Measurements from ENCODE around the gene MLF1. TPM values are rescaled to one million over a fixed set of nuclear protein-coding genes. Genes with fewer than 3 reads are reported as not detected.

The MLF1 gene
- total RNA-seq, 2 donors from 2014 or later = 126 to 199 TPM

DNA sequence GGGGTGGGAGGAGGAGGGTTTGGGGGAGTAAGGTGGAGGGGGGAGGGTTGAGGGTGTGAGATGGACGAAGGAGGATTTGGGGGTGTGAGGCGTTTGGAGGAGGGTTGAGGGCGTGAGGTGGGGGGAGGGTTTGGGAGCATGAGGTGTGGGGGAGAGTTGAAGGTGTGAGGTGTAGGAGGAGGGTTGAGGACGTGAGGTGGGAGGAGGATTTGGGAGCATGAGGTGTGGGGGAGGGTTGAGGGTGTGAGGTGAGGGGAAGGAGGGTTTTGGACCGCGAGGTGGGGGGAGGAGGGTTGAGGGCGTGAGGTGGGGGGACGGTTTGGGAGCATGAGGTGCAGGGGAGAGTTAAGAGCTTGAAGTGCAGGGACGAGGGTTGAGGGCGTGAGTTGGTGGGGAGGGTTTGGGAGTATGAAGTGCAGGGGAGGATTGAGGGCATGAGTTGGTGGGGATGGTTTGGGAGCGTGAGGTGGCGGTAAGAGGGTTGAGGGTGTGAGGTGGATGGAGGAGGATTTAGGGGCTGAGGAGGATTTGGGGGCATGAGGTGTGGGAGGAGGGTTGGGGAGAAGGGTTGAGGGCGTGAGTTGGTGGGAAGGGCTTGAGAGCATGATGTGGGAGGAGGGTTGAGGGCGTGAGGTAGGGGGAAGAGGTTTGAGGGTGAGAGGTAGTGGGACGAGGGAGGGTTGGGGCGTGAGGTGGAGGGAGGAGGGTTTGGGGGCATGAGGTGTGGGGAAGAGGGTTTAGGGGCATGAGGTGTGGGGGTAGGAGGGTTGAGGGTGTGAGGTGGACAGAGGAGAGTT lies 1.2 kb downstream of the MLF1 start:
- intact Hi-C loops (cut with DNase I) = no loop called here
- no peak for ATAC-seq
- DNase-seq = no peak

DNA sequence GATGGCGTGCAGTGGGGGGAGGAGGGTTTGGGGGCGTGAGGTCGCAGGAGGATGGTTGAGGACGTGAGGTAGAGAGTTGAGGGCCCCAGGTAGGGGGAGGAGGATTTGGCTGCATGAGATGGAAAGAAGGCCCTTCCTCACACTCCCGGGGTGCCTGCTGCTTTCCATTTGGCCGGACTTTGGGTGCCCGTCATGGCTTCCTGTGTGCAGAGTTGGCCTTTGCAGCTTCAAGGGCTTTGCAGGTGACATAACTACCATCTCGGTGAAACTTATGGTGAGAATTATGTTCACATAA lies 1.7 kb downstream of the MLF1 start:
- ATAC-seq (no peak), DNase-seq (no peak)
- intact Hi-C loops (cut with DNase I) = no loop called here

DNA sequence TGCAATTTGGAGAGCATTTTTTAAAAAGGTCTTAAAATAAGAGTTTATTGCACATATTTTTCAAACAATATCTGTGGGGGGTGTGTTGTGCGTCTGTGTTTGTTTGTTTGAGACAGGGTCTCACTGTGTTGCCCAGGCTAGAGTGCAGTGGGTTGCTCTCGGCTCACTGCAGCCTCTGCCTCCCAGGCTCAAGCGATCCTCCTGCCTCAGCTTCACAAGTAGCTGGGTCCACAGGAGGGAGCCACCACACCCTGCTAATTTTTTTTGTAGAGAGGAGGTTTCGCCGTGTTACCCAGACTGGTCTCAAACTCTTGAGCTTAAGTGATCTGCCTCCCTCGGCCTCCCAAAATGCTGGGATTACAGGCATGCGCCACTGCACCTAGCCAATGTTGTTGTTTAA lies 2.7 kb downstream of the MLF1 start:
- intact Hi-C loops (cut with DNase I) = no loop called here
- DNase-seq = no peak

DNA sequence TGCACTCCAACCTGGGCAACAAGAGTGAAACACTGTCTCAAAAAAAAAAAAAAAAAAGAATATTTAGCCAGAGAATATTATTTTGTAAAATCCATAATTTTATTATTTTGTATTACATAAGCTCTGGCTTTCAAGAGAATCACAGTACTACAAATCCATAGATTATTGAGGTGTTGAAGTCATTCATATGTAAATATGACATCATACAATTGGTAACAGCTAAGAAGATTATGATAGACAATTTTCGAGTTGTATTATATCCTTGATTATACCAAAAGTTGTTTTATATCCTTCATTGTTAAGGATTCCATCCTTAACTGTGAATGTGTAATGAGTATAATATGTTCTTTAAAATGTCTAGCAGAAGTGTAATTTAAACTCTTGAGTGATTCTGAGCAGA lies 3.7 kb downstream of the MLF1 start:
- ATAC-seq (no peak), DNase-seq (no peak)
- intact Hi-C loops (cut with DNase I) = no loop called here

More for the DNA sequence above, 2.7 kb downstream of the MLF1 start:
- no peak for ATAC-seq

DNA sequence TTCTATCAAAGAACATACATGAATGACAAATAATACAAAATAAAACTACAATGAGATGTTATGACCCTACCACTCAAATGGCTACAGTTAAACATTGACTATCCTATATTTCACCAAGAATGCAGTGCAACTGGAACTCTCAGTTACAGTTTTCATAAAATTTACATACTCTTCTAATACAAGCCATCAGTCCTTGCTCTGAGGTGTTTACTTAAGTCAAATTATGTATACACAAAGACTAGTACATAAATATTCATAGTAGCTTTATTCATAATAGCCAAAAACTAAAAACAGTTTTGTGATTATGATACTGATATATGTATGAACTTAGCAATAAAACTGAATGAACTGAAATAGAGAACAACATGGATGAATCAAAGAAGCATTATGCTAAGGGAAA lies 19.2 kb downstream of the MLF1 start:
- ATAC-seq = no peak
- intact Hi-C loops (cut with DNase I) = no loop called here
- no peak for DNase-seq

DNA sequence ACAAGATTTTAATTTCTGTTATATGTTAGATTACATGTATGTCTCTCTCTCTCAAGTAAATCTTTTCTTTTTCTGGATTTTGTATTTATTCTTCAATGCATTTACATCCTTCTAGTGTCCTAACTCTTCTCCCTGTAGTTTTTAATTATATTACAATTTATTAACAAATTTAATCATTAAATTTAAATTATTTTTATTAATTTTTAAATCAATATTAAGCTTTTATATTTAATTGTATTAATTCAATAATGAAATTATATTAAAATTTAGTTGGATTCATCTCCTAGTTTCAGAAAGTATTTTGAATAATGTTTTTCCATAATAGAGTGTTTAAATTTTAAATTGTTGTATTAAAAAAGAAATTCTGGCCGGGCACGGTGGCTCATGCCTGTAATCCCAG lies 29.8 kb downstream of the MLF1 start:
- intact Hi-C loops (cut with DNase I) = no loop called here
- no peak for ATAC-seq

DNA sequence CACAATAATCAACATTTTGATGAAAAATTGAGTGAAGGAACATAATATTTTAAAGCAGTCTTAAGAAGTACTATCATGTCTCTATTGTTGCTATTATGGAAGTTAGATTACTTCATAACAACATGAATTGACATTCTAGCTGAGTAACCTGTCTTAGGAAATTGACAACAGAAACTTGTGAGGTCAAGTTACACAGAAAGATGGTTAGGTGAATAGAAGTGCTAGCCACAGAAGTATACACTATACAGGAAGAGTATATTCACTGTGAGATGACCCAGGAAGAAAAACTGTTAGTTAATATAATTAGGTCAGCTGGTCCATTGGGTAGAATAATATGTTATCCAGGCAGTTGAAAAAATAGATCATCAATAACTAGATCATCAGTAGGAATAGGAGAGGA lies 31.2 kb downstream of the MLF1 start:
- intact Hi-C loops (cut with DNase I) = no loop called here
- no peak for DNase-seq
- no peak for ATAC-seq

More for the DNA sequence above, 29.8 kb downstream of the MLF1 start:
- no peak for DNase-seq

DNA sequence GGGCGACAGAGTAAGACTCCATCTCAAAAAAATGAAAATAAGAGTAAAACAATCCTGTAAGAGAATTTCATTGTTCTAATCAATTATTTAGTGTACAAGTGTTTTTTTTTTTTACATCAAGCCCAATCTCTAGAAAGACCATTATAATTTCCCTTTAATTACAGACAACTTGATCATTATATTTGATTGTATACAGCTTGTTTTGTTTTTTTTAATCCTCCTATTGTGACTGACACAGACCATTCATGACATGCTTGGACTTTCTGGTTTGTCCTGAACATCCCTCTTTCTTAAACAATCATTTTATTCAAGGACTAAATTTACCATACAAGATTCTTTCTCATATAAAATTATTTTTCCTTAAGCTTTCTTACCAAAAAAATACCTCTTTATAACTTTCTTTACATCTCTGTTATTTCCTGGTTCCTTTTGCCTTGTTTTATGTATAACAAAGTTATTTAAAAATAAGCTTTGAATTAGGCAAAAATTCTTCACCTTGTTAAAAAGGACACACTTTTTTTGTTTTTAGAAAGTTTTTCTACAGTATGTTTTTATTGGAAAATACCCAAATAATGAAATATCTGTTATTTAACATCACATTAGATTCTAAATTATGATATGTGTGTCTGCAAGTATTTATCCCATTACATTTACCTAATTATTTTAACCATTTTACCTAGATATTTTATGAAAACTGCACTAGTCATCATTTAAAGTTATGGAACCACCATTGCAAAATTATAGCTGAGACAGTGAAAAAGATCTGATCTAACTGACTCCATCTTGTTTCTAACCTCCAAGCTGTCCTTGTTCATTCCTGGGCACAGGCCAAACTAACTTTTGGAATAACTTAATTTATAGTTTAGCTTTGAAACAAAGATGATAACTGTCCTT lies 47.2 kb downstream of the MLF1 start:
- intact Hi-C loops (cut with DNase I) = no loop called here
- DNase-seq = no peak
- no peak for ATAC-seq

DNA sequence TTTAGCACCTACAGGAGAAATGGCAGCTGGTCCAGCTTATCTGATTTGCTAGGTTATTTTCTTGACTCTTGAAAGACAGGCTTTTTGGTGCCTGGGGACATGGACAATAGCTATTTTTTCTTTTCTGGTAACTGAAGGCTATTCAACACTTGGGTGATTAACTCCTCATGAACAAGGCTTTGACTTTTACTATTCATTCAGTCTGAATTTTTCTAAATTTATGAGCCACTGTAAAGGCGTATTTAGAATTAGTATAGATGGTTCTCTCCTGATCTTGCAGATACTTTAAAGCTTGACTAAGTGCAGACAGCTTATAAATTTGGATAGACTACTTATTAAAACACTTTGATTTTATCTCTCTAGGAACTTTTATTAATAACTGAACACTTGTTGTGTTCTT lies 54.9 kb downstream of the MLF1 start:
- intact Hi-C loops (cut with DNase I) = no loop called here
- DNase-seq (no peak), ATAC-seq (no peak)

DNA sequence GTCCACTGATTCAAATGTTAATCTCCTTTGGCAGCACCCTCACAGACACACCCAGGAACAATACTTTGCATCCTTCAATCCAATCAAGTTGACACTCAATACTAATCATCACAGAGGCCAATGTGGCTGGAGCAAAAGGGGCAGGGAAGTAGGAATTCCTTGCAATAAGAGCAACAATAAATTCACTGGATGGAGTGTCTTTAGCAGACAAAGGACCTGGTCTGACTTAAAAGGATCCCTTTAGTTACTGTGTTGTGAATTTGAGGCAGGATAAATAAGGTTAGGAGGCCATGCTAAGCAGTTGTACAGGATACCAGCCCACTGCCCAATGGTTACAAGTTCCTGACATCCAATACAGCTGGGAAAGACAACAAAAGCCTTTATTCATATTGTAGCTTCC lies 61.0 kb downstream of the MLF1 start:
- DNase-seq = no peak
- intact Hi-C loops (cut with DNase I) = no loop called here
- no peak for ATAC-seq

DNA sequence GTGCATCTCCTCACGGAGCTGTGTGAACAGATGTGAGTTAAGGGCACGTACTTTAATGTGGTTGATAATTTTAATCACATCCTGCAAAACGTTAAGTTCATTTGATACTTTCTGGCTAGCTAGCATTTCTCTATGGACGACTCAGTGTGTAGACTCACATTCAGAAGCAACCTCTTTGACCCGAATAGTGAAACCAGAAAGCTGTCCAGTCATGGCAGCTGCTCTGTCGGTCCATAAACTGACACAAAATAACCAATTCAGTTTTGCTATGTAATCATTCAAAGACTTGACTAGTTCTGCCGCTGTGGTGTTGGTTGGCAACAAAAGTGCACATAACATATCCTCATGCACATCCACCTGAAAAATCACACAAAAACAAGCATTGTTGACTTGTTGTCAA lies 69.7 kb downstream of the MLF1 start:
- intact Hi-C loops (cut with DNase I) = loop anchor here in 1 of 2 donors (5.0 kb wide), 1 partner anchor 103 kb away; no protein-coding TSS in a partner anchor
- ATAC-seq (no peak), DNase-seq (no peak)

DNA sequence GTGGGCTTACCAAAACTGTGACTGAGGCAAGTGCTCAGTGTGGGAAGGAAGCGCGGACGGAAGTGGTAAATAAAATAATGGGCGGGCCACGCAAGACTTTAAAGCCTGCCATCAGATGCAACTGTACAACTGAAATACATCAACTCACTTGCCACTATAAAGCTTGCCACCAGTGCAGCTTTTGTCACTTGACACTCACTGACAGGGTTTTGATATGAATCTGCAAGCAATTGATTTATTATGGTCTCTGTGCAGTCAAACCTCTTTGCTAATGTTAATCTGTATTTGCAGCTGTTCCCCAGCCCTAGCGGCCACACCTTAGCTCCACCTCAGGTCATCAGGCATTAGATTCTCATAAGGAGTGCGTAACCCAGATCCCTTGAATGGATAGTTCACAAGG lies 71.0 kb downstream of the MLF1 start:
- ATAC-seq = no peak
- no peak for DNase-seq
- intact Hi-C loops (cut with DNase I) = loop anchor here in 1 of 2 donors (5.0 kb wide), 1 partner anchor 105 kb away; no protein-coding TSS in a partner anchor

DNA sequence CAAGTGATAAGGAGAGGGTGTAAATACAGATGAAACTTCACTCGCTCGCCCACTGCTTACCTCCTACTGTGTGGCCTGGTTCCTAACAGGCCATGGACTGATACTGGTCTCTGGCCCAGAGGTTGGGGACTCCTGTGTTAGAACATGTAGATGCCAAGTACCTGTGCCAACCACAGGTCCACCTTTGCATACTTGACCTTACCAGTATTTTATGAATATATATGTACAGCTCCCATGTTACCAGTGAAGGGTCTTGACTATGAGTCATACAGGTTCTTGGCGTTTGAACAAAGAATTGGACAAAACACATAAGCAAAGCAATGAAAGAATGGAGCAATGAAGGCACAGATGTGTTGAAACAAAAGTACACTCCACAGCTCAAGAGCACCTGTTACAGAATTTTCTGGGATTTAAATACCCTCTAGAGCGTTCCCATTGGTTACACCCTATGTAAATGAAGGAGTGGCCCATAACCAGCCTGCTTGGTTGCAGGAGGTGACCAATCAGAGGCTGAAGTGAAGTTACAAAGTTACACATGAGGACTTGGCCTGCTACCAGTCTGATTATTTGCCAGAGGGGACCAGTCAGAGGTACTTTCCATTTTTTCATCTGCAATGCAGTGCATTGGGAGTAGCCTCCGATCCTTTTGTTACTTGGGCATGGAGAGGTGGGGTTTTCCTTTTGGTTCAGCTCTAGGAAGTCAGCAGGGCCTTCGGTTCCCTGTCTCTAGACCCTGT lies 71.6 kb downstream of the MLF1 start:
- intact Hi-C loops (cut with DNase I) = loop anchor here in 1 of 2 donors (5.0 kb wide), 1 partner anchor 105 kb away; no protein-coding TSS in a partner anchor
- DNase-seq = no peak
- ATAC-seq = no peak

DNA sequence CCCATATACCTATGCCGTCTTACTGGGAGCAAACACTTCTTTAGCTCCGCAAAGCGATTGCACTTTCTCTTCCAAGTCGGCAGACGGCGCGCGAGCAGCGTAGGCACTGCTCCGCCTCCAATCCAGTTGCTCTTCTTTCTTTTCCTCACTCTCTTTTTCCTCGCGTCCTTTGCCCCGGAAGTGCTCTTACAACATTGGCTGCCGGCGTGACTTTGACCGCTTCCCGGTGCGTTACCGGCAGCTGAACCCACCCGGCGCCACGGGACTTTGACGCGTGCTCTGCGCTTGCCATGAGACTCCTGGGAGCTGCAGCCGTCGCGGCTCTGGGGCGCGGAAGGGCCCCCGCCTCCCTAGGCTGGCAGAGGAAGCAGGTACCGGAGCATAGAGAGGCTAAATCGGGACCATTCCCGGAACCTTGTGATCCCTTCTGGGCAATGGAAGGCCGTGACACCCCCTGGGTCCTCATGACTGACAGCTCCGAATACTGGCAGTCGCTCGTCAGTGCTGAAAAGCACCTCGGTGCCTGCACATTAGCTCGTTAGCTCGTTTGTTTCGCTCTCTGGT lies 73.4 kb downstream of the MLF1 start, which contains the start of gene GFM1:
GFM1 (plus strand) TSS at position 183 of the 564 bp plus-strand sequence; CDS start at position 291, 108 bp downstream.
- DNase-seq (peak; percentile 95), ATAC-seq (peak; percentile 98 to 99)
- intact Hi-C loops (cut with DNase I) = loop anchor here in 1 of 2 donors (5.0 kb wide), 1 partner anchor 107 kb away; no protein-coding TSS in a partner anchor

DNA sequence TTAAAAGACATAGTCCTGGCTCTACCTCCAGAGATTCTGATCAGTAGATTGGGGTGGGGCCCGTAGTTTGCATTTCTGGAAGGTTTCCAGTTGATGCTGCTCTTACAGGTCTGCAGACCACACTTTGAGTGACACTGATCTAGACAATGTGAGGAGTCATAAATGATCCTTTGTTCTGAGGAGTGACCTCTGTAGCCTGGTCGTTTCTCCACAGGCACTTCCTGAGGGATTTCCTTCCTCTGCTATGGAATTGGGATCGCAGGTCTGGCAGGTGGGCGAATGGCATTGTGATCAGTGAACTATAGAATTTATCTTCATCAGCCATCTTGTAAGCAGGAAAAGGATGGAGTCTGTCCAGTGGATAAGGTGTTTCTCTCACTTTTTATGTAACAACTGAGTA lies 78.8 kb downstream of the MLF1 start:
- peak; percentile 49 to 50 for ATAC-seq
- DNase-seq = no peak
- intact Hi-C loops (cut with DNase I) = loop anchor here in 1 of 2 donors (10.0 kb wide), 1 partner anchor 145 kb away; no protein-coding TSS in a partner anchor

DNA sequence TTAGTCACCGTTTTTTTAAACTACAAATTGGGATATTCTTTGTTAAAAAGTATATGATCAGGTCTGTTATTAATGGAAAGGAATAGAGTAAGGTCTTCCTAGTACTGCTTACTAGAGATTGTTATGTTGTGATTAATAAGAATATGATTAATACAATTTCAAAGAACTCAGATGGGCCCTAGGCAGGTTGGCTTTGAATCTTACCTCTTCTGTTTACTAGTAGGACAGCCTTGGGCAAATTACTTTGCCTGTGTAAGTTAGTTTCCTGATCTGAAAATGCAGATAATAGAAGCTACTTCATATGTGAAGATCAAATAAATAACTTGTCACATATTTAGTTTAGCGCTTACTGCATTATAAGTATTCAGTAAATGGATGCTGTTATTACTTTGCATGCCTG lies 80.2 kb downstream of the MLF1 start:
- intact Hi-C loops (cut with DNase I) = loop anchor here in 1 of 2 donors (10.0 kb wide), 1 partner anchor 144 kb away; no protein-coding TSS in a partner anchor
- ATAC-seq (no peak), DNase-seq (no peak)

DNA sequence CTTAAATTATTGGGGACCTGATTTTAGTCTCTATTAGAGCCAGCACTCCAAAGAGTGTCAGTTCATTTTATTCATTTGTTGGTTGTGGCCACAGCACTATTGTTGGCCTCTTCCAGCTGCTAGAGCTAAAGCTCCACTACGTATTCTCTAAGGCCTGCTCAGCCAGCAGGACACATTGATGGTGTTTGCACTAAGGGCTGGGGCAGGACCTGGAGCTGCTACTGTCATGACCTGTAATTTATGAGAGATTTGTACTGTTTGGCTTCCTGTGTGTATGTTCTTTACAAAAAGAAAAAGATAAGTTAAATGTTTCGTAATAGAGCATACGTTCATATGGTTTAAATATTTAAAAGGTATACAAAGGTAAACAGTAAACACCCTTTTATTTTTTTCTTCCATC lies 81.5 kb downstream of the MLF1 start:
- ATAC-seq (no peak), DNase-seq (no peak)
- intact Hi-C loops (cut with DNase I) = loop anchor here in 1 of 2 donors (10.0 kb wide), 1 partner anchor 142 kb away; no protein-coding TSS in a partner anchor

Data from left cardiac atrium (tissue), 4 donors.